GM19395 (cell line): Measurements from ENCODE around the gene KRT16.
"Not testable (repeated sequence)": the region's sequence is repeated elsewhere in the genome, so short reads cannot be mapped to it uniquely, and the experiment has no call there.

Experiments used
- ATAC-seq: cut with Tn5 transposase; IDR thresholded peaks from one replicate; pipeline ENCODE4 v1.9.1; 2021; ENCODE audit warnings: mild to moderate bottlenecking, moderate library complexity; ENCODE audit not compliant: unreplicated experiment

The KRT16 gene

GRCh38 chr17:41628621-41629255, 16.2 kb upstream of the KRT16 start:
- not testable (repeated sequence) for ATAC-seq

DNA sequence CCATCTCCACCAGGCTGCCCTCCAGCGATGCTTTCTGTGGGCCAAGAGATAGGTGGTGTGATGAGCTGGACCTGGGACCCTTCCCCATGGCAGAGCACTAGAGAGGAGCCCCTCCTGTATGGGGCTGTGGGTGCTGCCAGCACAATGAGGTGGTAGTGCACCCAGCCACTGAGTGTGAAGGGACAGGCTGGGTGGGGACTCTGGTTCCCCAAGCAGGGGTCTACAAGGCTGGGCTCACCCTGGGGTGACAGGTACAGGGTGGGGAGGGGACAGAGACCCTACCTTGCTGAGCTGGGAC, 15.5 kb upstream of the KRT16 start:
- ATAC-seq, result not testable (repeated sequence)

DNA sequence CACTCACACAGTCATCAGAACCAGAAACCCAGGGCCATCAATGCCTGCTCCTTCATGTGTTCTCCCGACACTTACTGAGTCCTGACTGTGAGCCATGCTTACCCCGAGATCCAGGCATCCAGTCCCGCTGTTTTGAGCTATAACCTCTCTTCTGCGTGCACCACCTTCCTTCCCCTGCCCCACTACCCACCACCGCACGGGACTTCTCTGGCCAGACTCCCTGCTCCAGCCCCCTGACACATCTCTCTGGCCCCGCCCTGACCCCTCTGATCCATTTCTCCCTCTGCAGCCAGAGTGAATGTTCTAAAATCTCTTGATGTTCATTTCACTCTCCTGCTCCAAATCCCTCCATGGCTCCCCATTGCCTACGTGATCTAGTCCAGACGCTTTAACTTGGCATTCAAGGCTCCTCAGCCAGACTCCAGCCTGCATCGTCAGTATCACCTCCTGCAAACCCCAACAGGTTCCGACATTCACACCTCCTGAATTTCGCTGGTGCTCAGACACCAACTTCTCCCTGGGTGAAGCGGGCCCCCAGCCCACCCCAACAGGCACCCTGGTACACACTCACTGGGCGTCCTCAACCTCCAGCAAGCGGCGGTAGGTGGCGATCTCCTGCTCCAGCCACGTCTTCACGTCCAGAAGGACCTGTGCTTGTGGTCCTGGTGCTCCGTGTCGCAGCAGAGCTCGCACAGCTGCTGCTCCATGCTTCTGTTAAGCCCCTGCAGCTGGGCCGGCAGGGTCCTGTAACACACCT, 14.9 kb upstream of the KRT16 start:
- ATAC-seq, result no peak

- ATAC-seq, result not testable (repeated sequence)
These were observed 14.3 kb upstream of the KRT16 start for GRCh38 chr17:41626914-41627295.

GRCh38 chr17:41626028-41626913, 13.7 kb upstream of the KRT16 start:
- ATAC-seq, result not testable (repeated sequence)

- no peak for ATAC-seq
These were observed 13.0 kb upstream of the KRT16 start for GRCh38 chr17:41625602-41626001.

DNA sequence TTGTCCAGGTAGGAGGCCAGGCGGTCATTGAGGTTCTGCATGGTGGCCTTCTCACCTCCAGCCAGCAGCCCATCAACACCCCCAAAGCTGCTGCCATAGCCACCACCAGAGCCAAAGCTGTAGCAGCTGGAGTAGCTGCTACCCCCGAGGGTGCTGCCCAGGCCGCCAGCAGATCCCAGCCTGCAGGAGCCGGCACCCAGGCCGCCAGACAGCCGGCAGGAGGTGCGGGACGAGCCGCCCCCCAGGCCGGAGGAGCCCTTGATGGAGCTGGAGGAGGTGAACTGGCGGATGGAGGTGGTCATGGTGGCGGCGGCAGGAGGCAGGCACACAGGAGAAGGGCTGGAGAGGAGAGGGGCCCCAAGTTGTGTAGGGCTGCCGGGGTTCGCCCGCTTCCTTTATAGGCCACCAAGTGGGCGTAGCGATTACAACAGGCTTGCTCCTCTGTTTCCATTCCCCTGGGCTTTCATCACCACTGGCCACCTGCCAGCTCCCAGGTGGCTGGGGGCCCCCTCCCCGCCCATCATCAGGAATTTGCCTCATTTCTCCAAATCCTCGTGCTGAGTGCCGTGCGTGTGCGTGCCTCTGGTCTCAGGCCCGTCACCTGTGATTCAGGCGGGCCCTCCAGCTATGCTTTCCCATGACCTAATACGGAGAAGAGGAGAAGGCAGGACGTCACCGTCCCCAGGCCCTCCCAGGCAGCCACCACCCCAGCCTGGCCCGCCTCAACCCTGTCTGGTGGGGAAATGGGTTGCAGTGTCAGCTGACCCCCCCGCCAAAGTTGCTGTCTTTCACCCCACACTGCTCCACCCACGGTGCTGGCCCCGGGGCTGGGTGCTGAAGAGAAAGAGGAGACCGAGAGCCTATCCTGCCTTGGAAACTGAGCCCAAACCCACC, 11.9 kb upstream of the KRT16 start, which contains the start of gene KRT17:
Gene KRT17 (minus strand): TSS at position 368 of the 894 bp plus-strand sequence. CDS start 66 bp downstream, at position 302.
- no peak for ATAC-seq

- ATAC-seq, result not testable (repeated sequence)
These were observed 10.8 kb upstream of the KRT16 start for GRCh38 chr17:41623184-41623861.

DNA sequence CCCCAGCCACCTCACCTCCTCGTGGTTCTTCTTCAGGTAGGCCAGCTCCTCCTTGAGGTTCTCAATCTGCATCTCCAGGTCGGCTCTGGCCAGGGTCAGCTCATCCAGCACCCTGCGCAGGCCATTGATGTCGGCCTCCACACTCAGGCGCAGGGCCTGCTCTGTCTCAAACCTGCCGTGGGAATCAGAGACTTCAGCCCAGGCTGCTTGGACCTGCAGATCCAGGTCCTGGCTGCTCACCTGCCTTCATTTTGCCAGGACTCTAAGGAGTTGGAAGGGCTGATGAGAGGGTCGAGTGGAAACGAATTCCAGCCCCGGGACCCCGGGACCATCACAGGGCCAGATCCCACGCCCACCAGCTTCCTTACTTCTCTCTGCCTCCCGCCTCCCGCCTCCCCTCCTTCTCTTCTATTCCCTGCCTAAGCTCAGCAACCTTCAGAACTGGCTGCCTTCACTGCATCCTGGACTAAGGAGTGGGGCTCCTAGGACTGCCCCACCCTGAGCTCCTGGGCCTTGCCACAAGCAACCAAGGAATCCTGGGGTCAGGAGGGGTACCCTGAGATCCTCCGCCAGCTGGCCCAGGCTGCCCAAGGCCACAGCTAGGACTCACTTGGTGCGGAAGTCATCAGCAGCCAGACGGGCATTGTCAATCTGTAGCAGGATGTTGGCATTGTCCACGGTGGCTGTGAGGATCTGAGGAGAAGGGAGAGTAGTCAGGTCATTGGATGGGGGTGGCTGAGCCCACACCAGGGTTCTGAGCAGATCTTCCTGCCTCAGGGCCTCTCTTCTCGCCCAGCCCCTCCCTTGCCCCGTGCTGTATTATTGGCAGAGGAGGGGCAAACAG, 10.0 kb upstream of the KRT16 start:
- ATAC-seq, result not testable (repeated sequence)

DNA sequence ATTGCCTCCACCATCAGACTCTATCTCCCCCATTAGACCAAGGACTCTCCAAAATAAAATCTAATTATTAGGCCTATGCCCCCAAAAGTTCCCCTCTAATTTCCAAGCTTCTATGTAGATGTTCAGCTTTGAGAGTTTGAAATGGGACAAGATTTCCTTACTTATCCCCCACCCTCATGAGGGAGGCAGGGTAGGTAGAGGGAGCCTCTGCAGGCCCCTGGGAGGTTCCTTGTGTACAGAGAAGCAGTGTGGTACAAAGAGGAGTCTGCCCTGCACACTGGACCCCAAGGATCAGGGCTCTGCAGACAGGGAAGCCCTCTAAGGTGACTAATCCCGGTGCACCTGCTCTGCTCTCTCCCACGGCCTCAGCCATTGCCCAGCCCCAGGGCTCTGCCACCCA, 9.3 kb upstream of the KRT16 start:
- ATAC-seq, result no peak

- not testable (repeated sequence) for ATAC-seq
These were observed 8.9 kb upstream of the KRT16 start for GRCh38 chr17:41621435-41621817.

- ATAC-seq, result no peak
These were observed 8.2 kb upstream of the KRT16 start for GRCh38 chr17:41620583-41621434.

- ATAC-seq, result not testable (repeated sequence)
These were observed 7.5 kb upstream of the KRT16 start for GRCh38 chr17:41619927-41620582.

GRCh38 chr17:41619036-41619926, 6.7 kb upstream of the KRT16 start:
- ATAC-seq, result no peak

DNA sequence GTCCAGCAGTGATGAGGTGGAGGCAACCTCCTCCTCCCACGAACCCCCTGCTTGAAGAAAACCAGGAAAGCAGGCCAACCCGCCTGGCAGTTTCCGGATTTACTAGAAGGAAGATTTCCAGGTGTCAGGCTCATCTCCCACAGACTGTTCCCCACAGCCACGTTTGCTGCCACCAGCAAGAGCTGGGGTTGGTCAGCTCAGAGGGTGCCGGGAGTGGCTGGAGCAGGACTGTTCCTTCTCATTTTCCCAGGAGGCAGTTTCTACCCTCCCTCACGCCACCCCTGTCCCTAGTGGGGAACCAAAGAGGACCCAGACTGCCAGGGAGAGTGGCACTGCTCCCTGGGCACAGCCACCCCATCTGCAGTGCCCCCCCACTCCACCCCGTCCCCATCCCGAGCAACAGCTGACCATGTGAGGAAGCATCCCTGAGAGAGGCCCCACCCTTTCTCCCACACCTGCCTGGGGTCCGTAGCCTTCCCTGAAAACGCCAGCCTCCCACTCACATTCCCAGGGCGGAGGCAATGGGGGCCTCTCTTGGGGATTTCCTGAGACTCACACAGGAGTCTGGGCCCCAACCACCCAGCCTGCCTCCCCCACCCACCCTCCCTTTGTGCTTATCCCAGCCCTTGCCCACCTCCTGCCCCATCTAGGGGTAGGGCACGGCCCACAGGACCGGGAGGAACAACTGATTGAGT, 5.9 kb upstream of the KRT16 start:
- ATAC-seq, result no peak

DNA sequence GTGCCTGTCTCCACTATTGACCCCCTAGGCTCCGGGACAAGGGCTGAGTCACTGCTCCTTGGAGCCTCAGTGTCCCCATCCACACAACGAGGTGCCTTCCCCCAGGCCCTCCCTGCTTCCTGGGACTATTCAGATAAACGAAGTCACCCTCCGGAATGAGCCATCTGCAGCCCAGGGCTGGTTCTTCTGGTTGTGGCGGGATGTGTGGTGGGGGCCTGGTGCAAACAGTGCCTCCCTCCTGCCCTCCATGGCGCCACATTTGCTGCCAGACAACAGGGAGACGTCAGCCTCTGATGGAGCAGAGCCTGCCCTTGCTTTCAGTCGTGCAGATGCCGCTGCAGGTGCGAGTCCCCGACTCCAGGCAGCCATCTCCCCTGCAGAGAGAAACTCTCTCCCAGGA, 5.1 kb upstream of the KRT16 start:
- no peak for ATAC-seq
